Choroid plexus epithelial cell (primary cell): ENCODE results near the gene VWA5B1.

Experiments
- DNase-seq: peaks from one replicate; pipeline ENCODE4 v3.0.0-alpha.2; 2010; ENCODE audit warnings: low read depth
- H3K4me3 ChIP-seq: 2 replicates; pipeline ENCODE4 v1.5.1; 2011; ENCODE audit warnings: low read depth, mild to moderate bottlenecking, control low read depth, low read length, moderate library complexity
- CTCF ChIP-seq: conservative IDR thresholded peaks from 2 replicates; pipeline ENCODE4 v1.5.1; 2011; ENCODE audit warnings: low read depth, mild to moderate bottlenecking, control low read depth, inconsistent platforms, low read length, moderate library complexity

Gene VWA5B1

GRCh38 chr1:20346433-20346832 lies 55.8 kb downstream of the VWA5B1 start:
- DNase-seq: no peak
- H3K4me3 ChIP-seq: no peak overlapping the region
- TF ChIP-seq CTCF: no peak

- TF ChIP-seq CTCF: no peak
- DNase-seq: no peak
- H3K4me3 ChIP-seq: no peak overlapping the region
Measured at GRCh38 chr1:20347699-20348098, 57.0 kb downstream of the VWA5B1 start.

- TF ChIP-seq CTCF: no peak
- no peak for DNase-seq
- no peak overlapping the region for H3K4me3 ChIP-seq
Measured at GRCh38 chr1:20348326-20348915, 57.7 kb downstream of the VWA5B1 start.

- DNase-seq: no peak
- no peak overlapping the region for H3K4me3 ChIP-seq
- no peak for TF ChIP-seq CTCF
Measured at GRCh38 chr1:20349561-20349960, 58.9 kb downstream of the VWA5B1 start.

GRCh38 chr1:20349971-20350370 lies 59.3 kb downstream of the VWA5B1 start:
- H3K4me3 ChIP-seq: no peak overlapping the region
- DNase-seq: no peak
- TF ChIP-seq CTCF: no peak

GRCh38 chr1:20350421-20350820 lies 59.7 kb downstream of the VWA5B1 start:
- DNase-seq: no peak
- H3K4me3 ChIP-seq: no peak overlapping the region
- TF ChIP-seq CTCF: no peak

- DNase-seq: no peak
- TF ChIP-seq CTCF: no peak
- H3K4me3 ChIP-seq: no peak overlapping the region
Measured at GRCh38 chr1:20351911-20352701, 61.4 kb downstream of the VWA5B1 start.
